Body of pancreas (tissue), 4 donors: ENCODE results near the gene LRRC45. TPM values are rescaled to one million over a fixed set of nuclear protein-coding genes. Genes with fewer than 3 reads are reported as not detected.

Source experiments
- ATAC-seq: fragments of 150-250 bp; one replicate; pipeline ENCODE4 v1.9.1; 2016
- DNase-seq, 4 donors: peaks; one replicate each; pipeline ENCODE4 v3.0.0-alpha.2; 2019
- H3K27ac ChIP-seq, 4 donors: fragments of 200-600 bp; sonication (generic); 1 replicate in 3 of 4; 2 replicates in 1 of 4; pipeline versions ENCODE4 v1.5.1 to v1.6.1; 2016 to 2019; ENCODE audit warnings: mild to moderate bottlenecking in 1 of 4, mixed read lengths in 1 of 4, moderate library complexity in 1 of 4
- H3K27me3 ChIP-seq, 2 donors: fragments of 200-600 bp; sonication (generic); one replicate each; pipeline ENCODE4 v1.6.0; 2016; ENCODE audit warnings: mild to moderate bottlenecking in 1 of 2
- H3K36me3 ChIP-seq, 2 donors: fragments of 200-600 bp; sonication (generic); replicated peaks in 1 of 2; 2 replicates each; pipeline ENCODE4 v1.5.1; 2016; ENCODE audit warnings: low read depth in 2 of 2; ENCODE audit not compliant: insufficient read depth in 1 of 2
- H3K4me1 ChIP-seq: fragments of 200-600 bp; sonication (generic); one replicate; pipeline ENCODE4 v1.6.0; 2016
- H3K4me3 ChIP-seq, 2 donors: fragments of 200-600 bp; sonication (generic); 1 replicate in 1 of 2; 2 replicates in 1 of 2; pipeline ENCODE4 v1.5.1; 2016 to 2019
- H3K9me3 ChIP-seq, 3 donors: fragments of 200-600 bp; sonication (generic); 1 replicate in 2 of 3; 2 replicates in 1 of 3; pipeline ENCODE4 v1.5.1; 2016
- POLR2A ChIP-seq, 3 donors: fragments of 450-650 bp; IDR thresholded peaks; one replicate each; pipeline ENCODE4 v1.6.1; 2016; ENCODE audit warnings: antibody characterized with exemption in 3 of 3, mild to moderate bottlenecking in 2 of 3
- WGBS, 2 donors: methylation state at CpG; one replicate each; pipeline ENCODE4 v1.1.5; 2017; 5-methylcytosine and 5-hydroxymethylcytosine counted together
- intact Hi-C: fragments of 100-400 bp; cut with DNase I; formaldehyde crosslinking; loops from one replicate; pipeline ENCODE4 v1.15.1; 2023
- total RNA-seq, 2 donors: library from RNA; depleted of rRNA; stranded (reverse); fragments of >200 nt; gene quantifications; one replicate each; pipeline ENCODE4 v1.1.0, GENCODE V29; 2016
- TF ChIP-seq, protein P1 (sequence below), 7 experiments: fragments of 450-650 bp in 4 of 7; fragments of 200-600 bp in 3 of 7; sonication (generic) in 3 of 7; IDR thresholded peaks; one replicate each; pipeline ENCODE4 v1.5.1; 2016 to 2019; ENCODE audit warnings: antibody characterized with exemption in 7 of 7

The LRRC45 gene
- total RNA-seq, 2 donors from 2014 or later = 8.0 to 36.3 TPM

DNA sequence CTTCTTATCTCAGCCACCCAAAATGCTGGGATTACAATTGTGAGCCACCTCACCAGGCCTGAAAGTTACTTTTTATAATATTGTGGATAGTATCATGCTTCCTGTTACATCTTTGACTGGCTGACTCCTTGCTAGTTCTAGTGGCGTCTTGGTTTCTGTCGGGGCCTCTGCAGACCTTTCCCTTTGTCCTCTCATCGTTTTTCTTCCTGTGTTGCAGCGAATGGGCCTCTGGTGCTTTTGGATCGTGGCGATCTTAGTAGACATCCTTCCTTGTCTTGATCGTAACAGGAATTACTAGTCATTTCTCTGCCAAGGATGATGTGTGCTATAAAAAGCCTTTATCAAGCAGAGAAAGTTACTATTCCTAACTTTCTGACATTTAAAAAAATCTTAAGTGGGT is 24.9 kb upstream of the LRRC45 start:
- no peak overlapping the region for H3K27ac ChIP-seq
- H3K4me3 ChIP-seq = no peak overlapping the region
- WGBS, 2 donors = 89 to 93% methylated on average over 7 of the region's 7 CpGs
- TF ChIP-seq, protein P1, sequence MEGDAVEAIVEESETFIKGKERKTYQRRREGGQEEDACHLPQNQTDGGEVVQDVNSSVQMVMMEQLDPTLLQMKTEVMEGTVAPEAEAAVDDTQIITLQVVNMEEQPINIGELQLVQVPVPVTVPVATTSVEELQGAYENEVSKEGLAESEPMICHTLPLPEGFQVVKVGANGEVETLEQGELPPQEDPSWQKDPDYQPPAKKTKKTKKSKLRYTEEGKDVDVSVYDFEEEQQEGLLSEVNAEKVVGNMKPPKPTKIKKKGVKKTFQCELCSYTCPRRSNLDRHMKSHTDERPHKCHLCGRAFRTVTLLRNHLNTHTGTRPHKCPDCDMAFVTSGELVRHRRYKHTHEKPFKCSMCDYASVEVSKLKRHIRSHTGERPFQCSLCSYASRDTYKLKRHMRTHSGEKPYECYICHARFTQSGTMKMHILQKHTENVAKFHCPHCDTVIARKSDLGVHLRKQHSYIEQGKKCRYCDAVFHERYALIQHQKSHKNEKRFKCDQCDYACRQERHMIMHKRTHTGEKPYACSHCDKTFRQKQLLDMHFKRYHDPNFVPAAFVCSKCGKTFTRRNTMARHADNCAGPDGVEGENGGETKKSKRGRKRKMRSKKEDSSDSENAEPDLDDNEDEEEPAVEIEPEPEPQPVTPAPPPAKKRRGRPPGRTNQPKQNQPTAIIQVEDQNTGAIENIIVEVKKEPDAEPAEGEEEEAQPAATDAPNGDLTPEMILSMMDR (IDR thresholded peaks at IDR 0.05) = no peak
- TF ChIP-seq POLR2A (IDR thresholded peaks at IDR 0.05) = no peak
- no peaks in the 10 kb centered on the region for H3K9me3 ChIP-seq
- H3K4me1 ChIP-seq = no peaks in the 10 kb centered on the region
- ATAC-seq = no peak
- DNase-seq = no peak
- H3K27me3 ChIP-seq = no peaks in the 10 kb centered on the region
- H3K36me3 ChIP-seq = no peaks in the 10 kb centered on the region
- intact Hi-C loops = no loop called here

DNA sequence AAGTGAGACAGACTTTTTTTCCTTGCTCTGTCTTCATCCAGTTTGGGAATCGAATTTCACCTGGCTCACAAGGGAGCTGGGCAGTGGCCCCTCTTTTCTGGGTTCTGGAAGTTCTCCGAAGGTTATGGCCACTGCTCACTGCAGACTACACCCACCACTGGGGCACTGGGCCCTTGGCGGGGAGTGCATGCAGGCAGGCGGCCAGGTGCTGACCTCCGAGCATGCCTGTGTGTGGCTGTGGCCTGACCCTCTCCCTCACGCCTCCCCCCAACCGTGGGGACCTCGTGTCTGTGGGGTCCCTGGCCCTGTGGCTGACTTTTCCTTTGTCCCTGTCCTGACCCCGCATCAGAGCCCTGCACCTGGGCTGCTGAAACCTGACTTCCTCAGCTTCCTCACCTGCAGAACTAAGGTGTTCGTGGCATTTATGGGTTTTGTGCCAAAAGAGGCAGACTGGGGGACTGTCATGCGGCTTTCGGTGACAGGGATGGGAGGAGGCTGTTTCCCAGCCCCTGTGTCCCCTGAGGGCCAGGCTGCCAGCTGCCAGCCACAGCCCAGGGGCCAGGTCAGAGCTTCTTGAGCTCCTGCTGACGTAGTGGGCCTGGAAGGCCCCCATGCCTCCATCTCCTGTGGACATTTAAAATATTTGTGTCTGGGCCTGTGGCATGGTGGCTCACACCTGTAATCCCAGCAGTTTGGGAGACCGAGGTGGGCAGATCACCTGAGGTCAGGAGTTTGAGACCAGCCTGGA is 24.2 kb upstream of the LRRC45 start:
- intact Hi-C loops = no loop called here
- TF ChIP-seq POLR2A (IDR thresholded peaks at IDR 0.05) = no peak
- DNase-seq = no peak
- Histone ChIP-seq H3K27me3 (no peaks in the 10 kb centered on the region), H3K9me3 (no peaks in the 10 kb centered on the region), H3K36me3 (no peaks in the 10 kb centered on the region), H3K27ac (no peak overlapping the region), H3K4me3 (no peak overlapping the region), H3K4me1 (no peaks in the 10 kb centered on the region)
- WGBS, 2 donors = 89 to 91% methylated on average over 14 of the region's 14 CpGs
- ATAC-seq = no peak

DNA sequence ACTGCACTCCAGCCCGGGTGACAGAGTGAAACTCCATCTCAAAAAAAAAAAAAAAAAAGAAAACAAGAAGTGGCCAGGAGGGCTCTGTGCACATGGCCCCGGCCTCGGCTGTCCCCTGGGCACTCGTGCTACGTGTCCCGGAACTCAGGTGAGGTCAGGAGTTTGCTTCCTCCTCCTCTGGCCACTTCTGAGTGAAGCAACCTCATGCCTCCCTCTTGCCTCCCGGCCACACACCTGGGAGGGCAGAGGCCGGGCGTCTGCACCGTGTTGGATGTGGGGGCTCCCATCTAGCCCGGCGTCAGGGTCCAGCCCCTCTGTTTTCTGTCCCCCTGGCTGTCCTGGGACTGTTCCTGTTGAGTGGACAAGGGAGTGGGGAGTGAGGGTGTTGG is 23.5 kb upstream of the LRRC45 start:
- DNase-seq = no peak
- intact Hi-C loops = no loop called here
- H3K27ac ChIP-seq = no peak overlapping the region
- H3K36me3 ChIP-seq = no peaks in the 10 kb centered on the region
- ATAC-seq = no peak
- WGBS, 2 donors = 85 to 96% methylated on average over 7 to 11 of the region's 12 CpGs
- H3K27me3 ChIP-seq = no peaks in the 10 kb centered on the region
- no peaks in the 10 kb centered on the region for H3K9me3 ChIP-seq
- H3K4me1 ChIP-seq = no peaks in the 10 kb centered on the region
- TF ChIP-seq, protein P1 (IDR thresholded peaks at IDR 0.05) = no peak
- TF ChIP-seq POLR2A (IDR thresholded peaks at IDR 0.05) = no peak
- no peak overlapping the region for H3K4me3 ChIP-seq

DNA sequence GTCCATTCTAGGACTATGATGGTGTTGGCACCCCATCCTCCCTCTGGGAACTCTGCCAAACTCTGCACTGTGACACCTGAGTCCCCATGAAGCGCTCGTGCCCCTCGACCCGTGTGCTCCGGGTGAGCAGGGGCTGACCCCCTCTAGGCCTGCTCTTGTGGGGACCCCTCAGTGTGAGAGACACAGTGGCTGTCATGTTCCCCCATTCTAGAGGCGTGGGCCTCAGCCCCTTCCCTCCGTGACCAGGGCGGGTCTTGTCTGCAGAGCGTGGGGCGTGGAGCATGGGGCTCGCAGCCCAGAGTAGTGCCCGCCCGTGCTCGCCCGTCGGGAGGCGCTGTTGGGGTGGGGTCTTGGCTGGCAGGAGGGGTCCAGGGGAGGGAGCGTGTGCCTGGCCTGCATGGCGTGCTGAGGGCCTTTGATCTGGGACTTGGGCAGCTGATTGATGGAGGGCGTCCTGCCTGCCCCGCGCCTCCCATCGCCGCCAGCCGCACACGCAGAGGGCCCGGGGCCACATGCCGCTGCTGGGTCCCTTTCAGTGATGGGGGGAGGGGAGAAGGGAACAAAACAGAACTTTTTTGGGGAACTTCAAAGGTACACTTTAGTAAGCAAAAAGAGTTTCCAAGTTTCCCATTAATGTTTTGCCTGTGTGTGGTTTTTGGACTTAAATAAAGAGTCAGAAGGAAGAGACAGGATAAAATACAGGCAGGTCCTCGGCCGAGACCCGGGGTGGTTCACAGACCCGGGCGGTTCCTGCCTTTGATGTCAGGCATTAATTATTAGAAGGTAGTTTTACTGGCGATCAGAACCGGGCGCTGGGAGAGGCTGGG is 22.9 kb upstream of the LRRC45 start:
- ATAC-seq = no peak
- intact Hi-C loops = no loop called here
- no peak overlapping the region for H3K4me3 ChIP-seq

More for the DNA sequence above, 22.9 kb upstream of the LRRC45 start:
- DNase-seq = no peak
- no peak for TF ChIP-seq POLR2A (IDR thresholded peaks at IDR 0.05)
- TF ChIP-seq, protein P1 (IDR thresholded peaks at IDR 0.05) = no peak
- Histone ChIP-seq H3K27ac (no peak overlapping the region), H3K9me3 (no peaks in the 10 kb centered on the region), H3K4me1 (no peaks in the 10 kb centered on the region), H3K27me3 (no peaks in the 10 kb centered on the region), H3K36me3 (no peaks in the 10 kb centered on the region)
- WGBS, 2 donors = 82 to 94% methylated on average over 22 to 35 of the region's 36 CpGs
